Hematopoietic multipotent progenitor cell treated with erythropoietin and hydrocortisone succinate and interleukin-3 and kit ligand, for 17 days (in vitro differentiated cells): ENCODE results near the gene NAPA.

Source experiments
- DNase-seq: peaks from one replicate; pipeline ENCODE4 v3.0.0-alpha.2; 2015; ENCODE audit warnings: low spot score

Gene NAPA

DNA sequence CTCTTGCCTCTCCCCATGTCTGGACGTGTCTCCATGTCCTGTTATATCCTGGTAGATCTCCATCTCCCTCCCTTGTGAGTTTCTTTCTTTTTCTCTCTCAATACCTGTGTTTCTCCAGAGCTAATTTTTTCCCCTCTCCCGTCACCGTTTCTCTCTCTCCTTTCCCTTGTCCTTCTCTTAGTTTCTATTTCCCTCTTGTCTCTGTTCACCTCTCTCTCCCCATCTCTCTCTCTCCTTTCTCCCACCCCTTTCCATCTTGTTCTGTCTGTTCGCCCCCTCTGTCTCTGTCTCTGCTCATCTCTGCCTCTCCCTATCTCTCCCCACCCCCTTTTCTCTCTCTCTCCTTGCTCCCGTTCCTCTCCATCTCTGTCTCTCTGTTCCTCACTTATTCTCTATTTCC lies 56.2 kb downstream of the NAPA start:
- DNase-seq = no peak

DNA sequence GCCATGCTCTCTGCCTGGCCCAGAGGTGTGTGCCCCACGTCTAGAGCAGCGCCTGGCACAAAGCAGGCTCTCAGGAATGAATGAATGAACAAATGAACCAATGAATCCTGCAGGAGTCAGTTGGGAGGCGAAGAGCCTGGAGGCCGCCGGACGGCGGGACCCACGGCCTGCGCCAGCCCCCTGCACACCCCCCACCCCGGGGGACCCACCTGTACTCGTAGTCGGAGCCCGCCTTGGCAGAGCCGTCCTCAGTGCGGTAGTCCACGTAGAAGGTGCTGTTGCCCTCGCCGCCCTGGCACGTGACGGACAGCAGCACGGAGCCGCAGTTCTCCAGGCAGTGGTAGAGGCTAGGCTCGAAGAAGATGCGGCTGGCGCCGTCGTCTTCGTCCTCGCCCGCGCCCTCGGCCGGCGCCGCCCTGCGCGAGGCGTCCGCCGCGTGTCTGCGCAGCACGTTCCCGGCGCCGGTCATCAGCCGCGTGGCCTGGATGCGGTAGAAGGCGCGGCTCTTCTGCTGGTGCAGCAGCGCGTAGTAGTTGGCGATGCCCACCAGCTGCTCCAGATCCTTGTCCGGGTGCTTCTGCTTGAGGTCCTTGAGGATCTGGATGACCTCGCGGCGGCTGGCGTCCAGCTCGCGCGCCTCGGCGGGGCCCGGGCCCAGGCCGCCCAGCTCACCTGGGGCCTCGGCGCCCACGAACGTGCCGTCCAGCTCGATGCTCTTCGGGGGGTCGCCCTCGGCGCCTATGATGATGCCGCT lies 58.0 kb downstream of the NAPA start:
- DNase-seq = no peak

DNA sequence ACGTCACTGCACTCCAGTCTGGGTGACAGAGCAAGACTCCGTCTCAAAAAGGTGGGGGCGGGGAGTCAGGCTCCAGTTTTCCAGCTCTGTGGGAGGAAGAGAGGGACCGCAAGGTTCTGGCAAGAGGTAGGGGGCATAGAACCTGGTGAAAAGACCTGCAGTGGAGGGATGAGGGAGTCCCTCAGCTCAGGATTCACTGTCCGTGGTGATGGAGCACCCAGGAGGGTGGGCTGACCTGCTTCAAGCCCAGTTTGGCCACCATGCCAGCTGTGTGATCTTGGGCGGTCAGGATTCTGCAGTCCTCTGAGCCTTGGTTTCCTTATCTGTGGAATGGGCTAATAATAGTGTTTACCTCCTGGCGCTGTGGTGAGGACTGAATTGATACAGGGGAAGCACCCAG lies 64.4 kb downstream of the NAPA start:
- DNase-seq = no peak

DNA sequence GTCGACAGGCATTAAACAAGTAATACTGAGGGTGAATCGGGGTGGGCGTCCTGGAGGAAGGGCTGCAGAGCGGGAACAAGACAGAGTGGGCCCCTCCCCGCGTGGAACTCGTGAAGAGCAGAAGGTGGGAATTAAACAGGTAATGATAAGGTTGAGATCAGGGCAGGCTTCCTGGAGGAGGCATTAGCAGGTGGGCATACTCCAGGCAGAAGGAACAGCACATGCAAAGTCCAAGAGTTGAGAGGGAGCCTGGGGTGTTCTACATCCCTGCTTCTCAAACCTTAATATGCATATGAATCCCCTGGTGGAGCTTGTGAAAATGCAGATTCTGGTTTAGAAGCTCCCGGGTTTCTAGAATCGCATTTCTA lies 66.5 kb downstream of the NAPA start:
- DNase-seq = no peak

DNA sequence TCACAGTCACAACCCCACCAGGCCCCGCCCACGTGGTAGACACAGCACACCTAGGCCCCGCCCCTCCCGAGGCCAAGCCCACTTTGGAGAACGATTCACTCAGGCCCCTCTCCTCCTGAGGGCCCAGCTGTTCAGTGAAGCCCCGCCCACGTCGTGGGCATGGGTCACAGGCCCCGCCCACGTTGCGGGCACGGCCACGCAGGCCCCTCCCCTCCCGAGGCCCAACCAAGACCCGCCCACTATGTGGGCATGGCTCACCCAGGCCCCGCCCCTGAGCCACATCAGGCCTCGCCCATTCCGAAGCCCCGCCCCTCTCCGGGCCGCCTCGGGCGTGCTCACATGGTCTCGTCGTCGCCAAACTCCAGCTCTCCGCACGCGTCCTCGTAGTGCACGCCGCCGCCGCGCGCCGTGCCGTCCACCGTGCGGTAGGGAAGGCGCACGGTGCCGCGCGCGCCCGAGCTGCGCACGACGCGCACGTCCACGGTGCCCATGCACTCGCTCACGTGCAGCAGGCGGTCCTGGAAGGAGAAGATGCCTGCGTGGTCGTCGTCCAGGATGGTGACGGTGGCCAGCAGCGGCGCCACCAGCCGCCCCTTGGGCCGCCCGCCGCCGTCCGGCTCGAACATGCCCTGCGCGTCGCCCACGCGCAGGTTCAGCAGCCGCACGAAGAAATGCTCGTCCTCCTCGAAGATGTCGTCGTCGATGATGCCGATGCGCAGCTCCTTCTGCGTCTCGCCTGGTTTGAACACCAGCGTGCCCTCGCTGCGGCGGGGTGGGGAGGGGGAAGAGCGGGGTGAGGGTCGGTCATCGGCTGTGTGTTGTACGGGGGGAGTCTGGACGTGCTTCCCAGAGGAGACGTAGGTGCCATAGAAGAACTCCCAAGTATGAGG lies 67.1 kb downstream of the NAPA start:
- peak; percentile 82 for DNase-seq

DNA sequence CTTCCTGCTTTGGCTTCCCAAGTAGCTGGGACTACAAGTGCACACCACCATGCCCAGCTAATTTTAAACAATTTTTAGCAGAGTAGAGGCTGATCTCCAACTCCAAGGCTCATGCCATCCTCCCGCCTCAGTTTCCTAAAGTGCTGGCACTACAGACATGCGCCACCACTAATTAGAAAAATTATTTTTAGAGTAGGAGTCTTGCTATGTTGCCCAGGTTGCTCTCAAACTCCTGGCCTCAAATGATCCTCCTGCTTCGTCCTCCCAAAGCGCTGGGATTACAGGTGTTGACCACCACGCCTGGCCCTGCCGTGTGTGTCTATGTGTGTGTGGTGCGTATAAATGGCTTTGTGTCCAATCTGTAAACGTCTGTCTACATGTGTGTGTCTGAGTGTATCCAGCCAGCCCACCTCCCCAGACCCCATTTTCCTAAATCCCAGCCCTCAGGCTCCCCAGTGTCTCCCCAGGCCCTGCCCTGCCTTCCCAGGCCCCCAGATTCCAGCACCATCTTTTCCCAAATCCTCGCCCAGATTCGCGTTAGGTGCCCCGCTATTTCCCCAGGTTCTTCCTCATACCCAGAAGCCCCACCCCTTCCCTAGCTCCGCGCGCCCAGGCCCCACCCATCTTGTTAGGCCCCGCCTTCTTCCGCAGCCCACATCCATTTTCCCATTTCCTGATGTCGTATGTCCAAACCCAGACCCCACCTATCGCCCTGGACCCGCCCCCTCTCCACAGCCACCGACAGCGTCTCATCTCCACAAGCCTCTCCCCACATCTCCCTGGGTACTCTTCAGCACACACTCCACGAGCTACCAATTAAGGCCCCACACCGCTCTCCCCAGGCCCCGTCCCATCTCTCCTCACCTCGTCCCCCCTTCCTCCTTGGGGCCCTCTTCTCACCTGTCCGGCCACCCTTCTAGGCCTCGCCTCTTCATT lies 68.1 kb downstream of the NAPA start:
- peak; percentile 31 for DNase-seq

DNA sequence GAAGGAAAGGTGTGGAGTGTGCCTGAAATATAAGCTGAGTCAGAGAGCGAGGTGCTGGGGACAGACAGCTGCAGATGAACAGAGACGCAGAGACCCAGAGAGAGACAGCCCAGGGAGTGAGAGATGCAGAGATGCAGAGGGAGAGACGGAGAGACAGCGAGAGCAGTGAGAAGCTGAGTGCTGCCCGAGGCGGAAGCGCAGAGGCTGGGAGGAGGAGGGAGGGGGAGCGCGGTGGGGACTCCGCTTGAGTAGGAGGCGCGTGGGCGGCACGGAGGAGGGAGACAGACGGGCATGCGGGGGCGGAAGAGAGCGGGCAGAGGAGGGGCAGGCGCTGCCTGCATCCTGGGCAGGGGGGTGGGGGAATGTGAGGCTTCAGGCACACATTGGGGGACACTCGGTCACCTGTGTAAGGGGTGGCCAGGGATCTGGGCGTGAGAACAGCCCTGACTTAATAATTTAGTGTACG lies 68.9 kb downstream of the NAPA start:
- no peak for DNase-seq

DNA sequence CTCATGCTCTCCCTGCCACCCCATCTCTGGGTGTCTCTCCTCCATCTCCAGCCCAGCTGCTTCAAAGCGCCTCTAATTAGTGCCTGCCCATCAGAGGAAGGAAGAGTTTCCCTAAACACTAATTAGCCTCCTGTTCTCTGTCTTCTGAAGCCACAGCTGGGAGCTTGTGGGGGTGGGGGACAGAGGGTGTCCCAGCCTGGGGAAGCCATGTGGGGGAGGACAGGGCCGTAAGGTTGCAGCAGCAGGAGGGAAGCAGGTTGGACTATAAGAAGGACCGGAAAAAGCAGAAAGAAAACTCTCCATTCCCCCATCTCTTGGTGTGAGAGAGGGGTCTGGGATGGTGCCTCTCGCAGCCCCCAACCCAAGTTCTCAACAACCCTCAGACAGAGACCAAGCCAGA lies 69.3 kb downstream of the NAPA start:
- no peak for DNase-seq

DNA sequence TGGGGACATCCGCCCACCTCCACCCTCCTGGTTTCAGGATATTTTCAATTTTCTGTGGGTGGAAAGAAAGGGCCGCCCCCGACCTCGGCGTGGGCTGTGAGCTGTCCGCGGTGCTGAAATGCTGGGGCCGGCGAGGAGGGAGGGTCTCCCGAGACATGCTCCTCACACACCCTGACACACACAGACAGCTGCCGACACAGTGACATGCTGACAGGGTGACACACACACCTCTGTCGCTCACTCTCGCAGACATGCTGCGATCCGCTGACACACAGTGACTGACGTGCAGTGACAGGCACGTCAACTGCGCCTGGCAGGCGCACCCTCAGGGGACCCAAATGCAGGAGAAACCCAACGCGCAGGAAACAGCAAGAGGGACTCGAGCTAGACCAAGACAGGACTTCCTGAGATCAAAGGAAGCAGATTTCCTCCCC lies 70.5 kb downstream of the NAPA start:
- no peak for DNase-seq

DNA sequence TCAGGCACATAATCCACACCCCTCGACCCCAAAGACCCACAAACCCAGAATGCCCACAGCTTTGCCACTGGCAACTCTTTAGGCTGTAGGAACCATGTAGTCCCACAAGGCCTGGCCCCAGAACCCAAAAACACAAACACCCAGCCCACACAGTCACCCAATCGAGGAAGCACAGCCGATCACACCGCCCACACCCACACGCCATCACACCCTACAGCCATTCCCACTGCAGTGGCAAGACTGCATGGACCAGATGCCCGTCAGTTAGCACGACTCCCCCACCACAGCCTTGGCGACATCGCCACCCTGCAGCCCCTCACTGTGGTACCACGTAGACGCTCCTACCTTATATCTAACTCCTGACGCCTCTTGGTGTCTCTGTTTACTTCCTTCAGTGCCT lies 71.5 kb downstream of the NAPA start:
- no peak for DNase-seq

DNA sequence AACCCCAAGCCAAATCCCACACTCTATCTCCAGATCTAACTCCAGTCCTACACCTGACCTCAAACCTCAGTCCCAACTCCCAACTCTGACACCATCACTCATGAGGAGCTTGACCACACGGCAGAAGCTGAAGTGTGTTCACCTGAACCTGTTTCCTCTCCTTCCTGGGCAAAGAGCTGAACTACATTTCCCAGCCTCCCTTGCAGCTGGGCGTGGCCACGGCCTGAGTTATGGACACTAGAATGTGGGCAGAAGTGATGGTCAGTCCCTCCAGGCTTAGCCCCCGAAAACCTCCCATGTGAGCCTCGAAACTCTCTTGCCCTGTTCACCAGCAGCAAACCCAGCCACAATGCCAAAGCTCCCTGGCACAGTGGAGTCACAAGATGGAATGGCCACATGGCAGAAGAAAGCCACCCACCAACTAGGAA lies 76.1 kb downstream of the NAPA start:
- no peak for DNase-seq
